H1 (cell line): ENCODE data around the gene ZNF609. TPM values are rescaled to one million over a fixed set of nuclear protein-coding genes. Genes with fewer than 3 reads are reported as not detected.

Source experiments
- CTCF ChIA-PET: fragments of 300-600 bp; sonication (Branson Sonifier 250); formaldehyde crosslinking; loops from one replicate; lab custom pipeline; 2021; ENCODE audit not compliant: partially characterized antibody; lab: Charles Lee
- POLR2A ChIA-PET: fragments of 300-600 bp; sonication (Branson Sonifier 250); formaldehyde crosslinking; loops from one replicate; lab custom pipeline; 2021; ENCODE audit warnings: inconsistent platforms; ENCODE audit not compliant: partially characterized antibody; lab: Charles Lee
- DNase-seq, 2 experiments: peaks; one replicate each; pipeline versions ENCODE4 v3.0.0 to v3.0.0-alpha.2; 2010 to 2022; ENCODE audit warnings: low spot score in 2 of 2, low read depth in 1 of 2, mixed read lengths in 1 of 2
- FAIRE-seq: peaks from 2 replicates; lab custom pipeline; 2011; peaks lifted over from hg19 to GRCh38; lab: Jason Lieb, UNC
- H2AFZ ChIP-seq: 2 replicates; pipeline ENCODE4 v1.8.1; 2012; ENCODE audit warnings: low read length, inconsistent platforms
- H2AK5ac ChIP-seq: 2 replicates; pipeline ENCODE4 v1.6.1; 2013; ENCODE audit warnings: low read depth, low read length
- H2BK120ac ChIP-seq: replicated peaks from 2 replicates; pipeline ENCODE3; 2013; ENCODE audit warnings: low read depth, low read length, inconsistent platforms
- H2BK12ac ChIP-seq: 2 replicates; pipeline ENCODE4 v1.6.1; 2013; ENCODE audit warnings: low read depth, low read length
- H2BK15ac ChIP-seq: 2 replicates; pipeline ENCODE4 v1.6.1; 2013; ENCODE audit warnings: low read length
- H2BK20ac ChIP-seq: 2 replicates; pipeline ENCODE4 v1.6.1; 2013; ENCODE audit warnings: low read length
- H2BK5ac ChIP-seq: 2 replicates; pipeline ENCODE4 v1.6.1; 2013; ENCODE audit warnings: low read depth, low read length
- H3K14ac ChIP-seq: 2 replicates; pipeline ENCODE4 v1.6.1; 2013; ENCODE audit warnings: inconsistent platforms; ENCODE audit not compliant: insufficient read length
- H3K18ac ChIP-seq: 2 replicates; pipeline ENCODE4 v1.6.1; 2013; ENCODE audit warnings: low read length; ENCODE audit errors: extremely low read depth
- H3K23ac ChIP-seq: 2 replicates; pipeline ENCODE4 v1.6.1; 2013; ENCODE audit warnings: inconsistent platforms; ENCODE audit not compliant: insufficient read length
- H3K23me2 ChIP-seq: 2 replicates; pipeline ENCODE4 v1.6.1; 2013; ENCODE audit warnings: low read depth, low read length
- H3K27ac ChIP-seq: 2 replicates; pipeline ENCODE4 v1.6.1; 2011; ENCODE audit warnings: low read depth, low read length, inconsistent platforms
- H3K27me3 ChIP-seq, 4 experiments: replicated peaks in 1 of 4; 1 replicate in 1 of 4; 2 replicates in 3 of 4; pipeline versions ENCODE4 v1.6.1 to v1.8.1; 2011 to 2013; ENCODE audit warnings: low read length in 3 of 4, mild to moderate bottlenecking in 3 of 4, inconsistent platforms in 2 of 4, mixed read lengths in 2 of 4, moderate library complexity in 1 of 4; ENCODE audit not compliant: control insufficient read depth in 3 of 4, insufficient read depth in 3 of 4; ENCODE audit errors: extremely low read depth in 1 of 4
- H3K36me3 ChIP-seq, 4 experiments: 2 replicates each; pipeline versions ENCODE4 v1.6.1 to v1.8.1; 2011 to 2013; ENCODE audit warnings: mild to moderate bottlenecking in 4 of 4, low read length in 3 of 4, moderate library complexity in 2 of 4, control low read depth in 1 of 4, inconsistent platforms in 1 of 4; ENCODE audit not compliant: insufficient read depth in 4 of 4, control insufficient read depth in 2 of 4
- H3K4ac ChIP-seq: replicated peaks from 2 replicates; pipeline ENCODE3; 2013; ENCODE audit warnings: low read length, low read depth, mixed read lengths, inconsistent platforms; ENCODE audit not compliant: insufficient read length
- H3K4me1 ChIP-seq, 4 experiments: replicated peaks in 1 of 4; 1 replicate in 1 of 4; 2 replicates in 3 of 4; pipeline versions ENCODE4 v1.6.1 to v1.8.1; 2011 to 2013; ENCODE audit warnings: low read length in 3 of 4, inconsistent platforms in 2 of 4, mixed read lengths in 1 of 4; ENCODE audit not compliant: insufficient read depth in 4 of 4, control insufficient read depth in 3 of 4
- H3K4me2 ChIP-seq, 2 experiments: 2 replicates each; pipeline versions ENCODE4 v1.6.1 to v1.8.1; 2011 to 2013; ENCODE audit warnings: low read depth in 2 of 2, low read length in 2 of 2, control low read depth in 1 of 2, inconsistent platforms in 1 of 2, mild to moderate bottlenecking in 1 of 2; ENCODE audit not compliant: insufficient read depth in 1 of 2
- H3K4me3 ChIP-seq, 4 experiments: fragments of 200-600, 300-600 bp in 1 of 4; sonication (generic), shearing (Covaris generic), sonication (Bioruptor Twin) in 1 of 4; 2 replicates each; pipeline versions ENCODE4 v1.5.1 to v1.8.1; 2011 to 2016; ENCODE audit warnings: low read length in 4 of 4, low read depth in 3 of 4, control low read depth in 2 of 4, inconsistent platforms in 2 of 4, mild to moderate bottlenecking in 2 of 4, mixed read lengths in 1 of 4, moderate library complexity in 1 of 4; ENCODE audit not compliant: insufficient read depth in 2 of 4; ENCODE audit errors: extremely low read depth in 1 of 4
- H3K56ac ChIP-seq: replicated peaks from 2 replicates; pipeline ENCODE3; 2013; ENCODE audit warnings: low read depth, mild to moderate bottlenecking, mixed read lengths, low read length, inconsistent platforms; ENCODE audit not compliant: insufficient read length
- H3K79me1 ChIP-seq: 2 replicates; pipeline ENCODE4 v1.6.1; 2013; ENCODE audit warnings: low read depth, low read length, control low read depth
- H3K79me2 ChIP-seq, 2 experiments: 2 replicates each; pipeline versions ENCODE4 v1.6.1 to v1.8.1; 2012 to 2013; ENCODE audit warnings: low read length in 2 of 2, mild to moderate bottlenecking in 2 of 2, inconsistent platforms in 1 of 2; ENCODE audit not compliant: insufficient read depth in 2 of 2, control insufficient read depth in 1 of 2
- H3K9ac ChIP-seq, 4 experiments: replicated peaks in 1 of 4; 1 replicate in 1 of 4; 2 replicates in 3 of 4; pipeline versions ENCODE4 v1.6.1 to v1.8.1; 2011 to 2013; ENCODE audit warnings: low read depth in 3 of 4, low read length in 3 of 4, control low read depth in 2 of 4, mild to moderate bottlenecking in 2 of 4, moderate library complexity in 2 of 4, inconsistent platforms in 1 of 4; ENCODE audit errors: extremely low read depth in 1 of 4
- H3K9me3 ChIP-seq, 2 experiments: 2 replicates each; pipeline versions ENCODE4 v1.6.1 to v1.8.1; 2012 to 2013; ENCODE audit warnings: mild to moderate bottlenecking in 2 of 2, moderate library complexity in 2 of 2, control low read depth in 1 of 2, inconsistent platforms in 1 of 2, low read depth in 1 of 2, low read length in 1 of 2, mixed read lengths in 1 of 2; ENCODE audit not compliant: insufficient read depth in 2 of 2
- H4K20me1 ChIP-seq, 2 experiments: replicated peaks in 1 of 2; 2 replicates each; pipeline versions ENCODE3 to v1.8.1; 2011 to 2013; ENCODE audit warnings: inconsistent platforms in 2 of 2, low read length in 2 of 2, mild to moderate bottlenecking in 1 of 2; ENCODE audit not compliant: insufficient read depth in 2 of 2, control insufficient read depth in 1 of 2
- H4K5ac ChIP-seq: 2 replicates; pipeline ENCODE4 v1.6.1; 2013; ENCODE audit warnings: low read length, low read depth, mixed read lengths, inconsistent platforms; ENCODE audit not compliant: insufficient read length
- H4K8ac ChIP-seq: 2 replicates; pipeline ENCODE4 v1.8.0; 2013; ENCODE audit warnings: mild to moderate bottlenecking, moderate library complexity, low read length, inconsistent platforms; ENCODE audit not compliant: insufficient read depth; ENCODE audit errors: extremely low read depth
- H4K91ac ChIP-seq: replicated peaks from 2 replicates; pipeline ENCODE3; 2013; ENCODE audit warnings: low read length, mixed read lengths, inconsistent platforms; ENCODE audit not compliant: insufficient read length
- BCL11A ChIP-seq, 2 experiments: IDR thresholded peaks; one replicate each; pipeline ENCODE4 v1.6.1; 2011; ENCODE audit warnings: low read depth in 2 of 2, low read length in 2 of 2, mild to moderate bottlenecking in 2 of 2
- BRCA1 ChIP-seq: IDR thresholded peaks from 2 replicates; pipeline ENCODE4 v1.6.1; 2012; ENCODE audit warnings: low read depth, low read length, improper control_type of control experiment
- CREB1 ChIP-seq: IDR thresholded peaks from 2 replicates; pipeline ENCODE4 v1.6.1; 2012; ENCODE audit warnings: inconsistent platforms
- EP300 ChIP-seq, 2 experiments: IDR thresholded peaks; 1 replicate in 1 of 2; 2 replicates in 1 of 2; pipeline ENCODE4 v1.6.1; 2011 to 2012; ENCODE audit warnings: low read depth in 2 of 2, low read length in 2 of 2, mild to moderate bottlenecking in 2 of 2, borderline replicate concordance in 1 of 2, inconsistent platforms in 1 of 2, moderate library complexity in 1 of 2
- KDM4A ChIP-seq: IDR thresholded peaks from one replicate; pipeline ENCODE4 v1.7.1; 2012; ENCODE audit warnings: low read depth, mild to moderate bottlenecking, moderate library complexity, low read length, inconsistent platforms; ENCODE audit not compliant: severe bottlenecking
- NANOG ChIP-seq: IDR thresholded peaks from 2 replicates; pipeline ENCODE4 v1.6.1; 2011; ENCODE audit warnings: low read length, low read depth, mild to moderate bottlenecking, inconsistent platforms; ENCODE audit not compliant: insufficient read depth, poor library complexity, severe bottlenecking
- POU5F1 ChIP-seq: IDR thresholded peaks from 2 replicates; pipeline ENCODE4 v1.6.1; 2011; ENCODE audit warnings: low read depth, mild to moderate bottlenecking, low read length, moderate library complexity
- RNF2 ChIP-seq: fragments of 200-900, 300-1000 bp; sonication (generic); IDR thresholded peaks from 2 replicates; pipeline ENCODE4 v1.7.1; 2016; ENCODE audit warnings: borderline replicate concordance, low read depth, mild to moderate bottlenecking, antibody characterized with exemption, low read length; ENCODE audit not compliant: poor library complexity, severe bottlenecking; ENCODE audit errors: missing control alignments
- SAP30 ChIP-seq: fragments of 300-600 bp; sonication (generic); IDR thresholded peaks from 2 replicates; pipeline ENCODE4 v1.7.1; 2012; ENCODE audit warnings: low read length, moderate library complexity, mild to moderate bottlenecking, inconsistent platforms; ENCODE audit not compliant: insufficient read depth, insufficient replicate concordance
- SUZ12 ChIP-seq: fragments of 200-600 bp; sonication (generic); IDR thresholded peaks from 2 replicates; pipeline ENCODE4 v1.6.1; 2012; ENCODE audit warnings: mild to moderate bottlenecking, inconsistent platforms, low read length, moderate library complexity, mixed read lengths
- TAF7 ChIP-seq: optimal IDR thresholded peaks from 2 replicates; pipeline ENCODE3; 2011; ENCODE audit warnings: low read depth, mild to moderate bottlenecking, inconsistent platforms, low read length, moderate library complexity, borderline replicate concordance
- YY1 ChIP-seq: IDR thresholded peaks from 2 replicates; pipeline ENCODE4 v1.6.1; 2011; ENCODE audit warnings: low read depth, mild to moderate bottlenecking, low read length
- WGBS, 2 experiments: shearing (Covaris generic) in 1 of 2; methylation state at CpG; one replicate each; pipeline versions ENCODE4 v1.1.6 to v1.1.7; 2013 to 2015; ENCODE audit warnings: low lambda C conversion rate in 2 of 2, mixed read lengths in 2 of 2, inconsistent platforms in 1 of 2, low coverage in 1 of 2, missing lambda C conversion rate in 1 of 2; ENCODE audit not compliant: insufficient replicate concordance in 2 of 2, insufficient coverage in 1 of 2, insufficient read length in 1 of 2; ENCODE audit errors: extremely low coverage in 1 of 2, missing lambda C conversion rate in 1 of 2; 5-methylcytosine and 5-hydroxymethylcytosine counted together
- polyA plus RNA-seq, 7 experiments: library from polyadenylated mRNA; depleted of rRNA in 3 of 7; stranded (reverse) in 5 of 7; unstranded in 2 of 7; fragments of >200 nt in 5 of 7; fragments of 200-250 nt in 2 of 7; gene quantifications; 1 replicate in 5 of 7; 2 replicates in 1 of 7; 4 replicates in 1 of 7; pipeline versions ENCODE4 v1.2.1 to v1.2.3, GENCODE V29; 2011 to 2013; ENCODE audit warnings: missing spikeins in 2 of 7, mixed read lengths in 2 of 7
- total RNA-seq: library from RNA; stranded (reverse); fragmentation: NEBNext Ultra II Directional; extraction: Animal tissue kit (Norgen Biotek cat#: 25700); gene quantifications from 2 replicates; pipeline ENCODE4 v1.2.1, GENCODE V29; 2021
- TF ChIP-seq, protein P1 (sequence below): IDR thresholded peaks from 2 replicates; pipeline ENCODE4 v1.6.1; 2011; ENCODE audit warnings: low read depth, mild to moderate bottlenecking, low read length; ENCODE audit not compliant: insufficient read depth

Gene ZNF609
- total and polyA plus RNA-seq, 2 of the 8 experiments (the other 6 are each of a cell fraction or from before 2014, with no cell fraction given), result 15.5 to 47.8 TPM

DNA sequence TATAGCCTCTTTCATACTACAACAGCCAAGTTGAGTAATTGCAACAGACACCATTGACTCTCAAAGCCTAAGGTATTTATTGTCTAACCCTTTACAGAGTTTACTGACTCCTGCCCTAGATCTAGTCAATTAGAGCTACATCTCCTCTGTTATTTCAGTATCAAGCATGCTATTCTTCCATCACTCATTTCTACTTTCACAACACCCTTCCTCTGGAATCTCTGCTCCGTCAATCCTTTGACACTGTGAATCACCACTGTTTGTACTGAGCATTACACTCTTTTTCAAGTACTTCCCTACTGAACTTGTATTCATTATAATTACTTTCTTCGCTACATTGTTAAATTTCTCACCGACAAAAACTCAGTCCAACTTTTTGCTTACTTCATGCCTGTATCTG is 121.8 kb downstream of the ZNF609 start:
- H2BK15ac ChIP-seq, result no peak overlapping the region
- H2AFZ ChIP-seq, result no peak overlapping the region
- H2BK120ac ChIP-seq, result no peak overlapping the region
- H2AK5ac ChIP-seq, result no peak overlapping the region
- H3K4me3 ChIP-seq, result no peak overlapping the region
- WGBS, 2 experiments, result 98% methylated on average over 3 of the region's 3 CpGs; no CpG with 5 or more reads in 1 of the 2 experiments
- H3K4me2 ChIP-seq, result no peak overlapping the region
- no peaks in the 10 kb centered on the region; a peak in 1 of 7 replicates for H3K4me1 ChIP-seq
- no peak overlapping the region for H2BK5ac ChIP-seq
- no peaks in the 10 kb centered on the region for H3K9me3 ChIP-seq
- H3K4ac ChIP-seq, result no peak overlapping the region
- no peak overlapping the region for H4K91ac ChIP-seq
- no peak for DNase-seq
- peaks cover 1 to 9% of the 10 kb centered on the region in 2 experiments for H4K20me1 ChIP-seq
- no peaks in the 10 kb centered on the region for H3K23me2 ChIP-seq
- POLR2A ChIA-PET, result no interaction called here
- H3K56ac ChIP-seq, result no peak overlapping the region
- CTCF ChIA-PET, result no interaction called here
- no peak overlapping the region for H4K5ac ChIP-seq
- H3K79me2 ChIP-seq, result peaks cover 0 to 71% of the 10 kb centered on the region in 2 experiments; a peak in 3 of 4 replicates
- no peak overlapping the region for H3K27ac ChIP-seq
- no peak overlapping the region for H2BK20ac ChIP-seq
- H2BK12ac ChIP-seq, result no peak overlapping the region
- H3K14ac ChIP-seq, result no peak overlapping the region
- no peaks in the 10 kb centered on the region for H3K36me3 ChIP-seq
- no peak for FAIRE-seq
- H4K8ac ChIP-seq, result no peak overlapping the region
- H3K79me1 ChIP-seq, result peaks cover 6% of the 10 kb centered on the region
- H3K23ac ChIP-seq, result no peak overlapping the region
- no peaks in the 10 kb centered on the region for H3K27me3 ChIP-seq
- no peak overlapping the region for H3K9ac ChIP-seq
- no peak overlapping the region for H3K18ac ChIP-seq
- no peak for TF ChIP-seq KDM4A
- no peak for TF ChIP-seq SUZ12
- no peak for TF ChIP-seq EP300 (IDR thresholded peaks at IDR 0.05; ENCODE audit: borderline replicate concordance in 1 of 2, low read depth in 2 of 2, low read length in 2 of 2)
- no peak for TF ChIP-seq BRCA1
- no peak for TF ChIP-seq RNF2
- no peak for TF ChIP-seq SAP30
- TF ChIP-seq TAF7, result no peak
- TF ChIP-seq NANOG, result no peak
- TF ChIP-seq, protein P1, sequence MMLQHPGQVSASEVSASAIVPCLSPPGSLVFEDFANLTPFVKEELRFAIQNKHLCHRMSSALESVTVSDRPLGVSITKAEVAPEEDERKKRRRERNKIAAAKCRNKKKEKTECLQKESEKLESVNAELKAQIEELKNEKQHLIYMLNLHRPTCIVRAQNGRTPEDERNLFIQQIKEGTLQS, result no peak
- no peak for TF ChIP-seq YY1
- TF ChIP-seq CREB1, result no peak
- no peak for TF ChIP-seq BCL11A (IDR thresholded peaks at IDR 0.05; ENCODE audit: low read depth in 2 of 2, low read length in 2 of 2)
- no peak for TF ChIP-seq POU5F1
